ENCODE data around the gene ELF5.

DNA sequence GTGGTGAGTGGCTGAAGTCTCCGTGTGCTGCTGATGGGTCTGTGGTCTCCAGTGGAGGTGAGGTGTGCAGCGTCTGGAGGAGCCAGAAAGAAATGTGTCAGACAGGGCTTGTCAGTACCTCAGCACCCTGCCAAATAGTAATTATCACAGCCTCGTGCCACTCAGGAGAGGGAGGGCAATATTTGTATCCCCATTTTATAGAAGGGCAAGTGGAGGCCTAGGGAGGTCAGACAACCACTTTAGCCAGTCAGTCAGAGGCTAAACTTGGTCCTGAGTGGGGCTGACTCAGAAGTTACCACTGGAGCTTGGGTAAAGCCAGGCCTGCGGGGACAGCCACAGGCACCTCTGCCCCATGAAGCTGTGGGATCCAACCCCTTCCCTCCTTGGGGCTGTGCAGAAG, 11.5 kb upstream of the ELF5 start:
- TF ChIP-seq, protein P1, sequence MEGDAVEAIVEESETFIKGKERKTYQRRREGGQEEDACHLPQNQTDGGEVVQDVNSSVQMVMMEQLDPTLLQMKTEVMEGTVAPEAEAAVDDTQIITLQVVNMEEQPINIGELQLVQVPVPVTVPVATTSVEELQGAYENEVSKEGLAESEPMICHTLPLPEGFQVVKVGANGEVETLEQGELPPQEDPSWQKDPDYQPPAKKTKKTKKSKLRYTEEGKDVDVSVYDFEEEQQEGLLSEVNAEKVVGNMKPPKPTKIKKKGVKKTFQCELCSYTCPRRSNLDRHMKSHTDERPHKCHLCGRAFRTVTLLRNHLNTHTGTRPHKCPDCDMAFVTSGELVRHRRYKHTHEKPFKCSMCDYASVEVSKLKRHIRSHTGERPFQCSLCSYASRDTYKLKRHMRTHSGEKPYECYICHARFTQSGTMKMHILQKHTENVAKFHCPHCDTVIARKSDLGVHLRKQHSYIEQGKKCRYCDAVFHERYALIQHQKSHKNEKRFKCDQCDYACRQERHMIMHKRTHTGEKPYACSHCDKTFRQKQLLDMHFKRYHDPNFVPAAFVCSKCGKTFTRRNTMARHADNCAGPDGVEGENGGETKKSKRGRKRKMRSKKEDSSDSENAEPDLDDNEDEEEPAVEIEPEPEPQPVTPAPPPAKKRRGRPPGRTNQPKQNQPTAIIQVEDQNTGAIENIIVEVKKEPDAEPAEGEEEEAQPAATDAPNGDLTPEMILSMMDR (conservative IDR thresholded peaks at IDR 0.05 in 1 of 2, IDR thresholded peaks at IDR 0.05 in 1 of 2; ENCODE audit: low read depth in 1 of 2, low read length in 2 of 2): no peak
- no peak for TF ChIP-seq EZH2 (IDR thresholded peaks at IDR 0.05; ENCODE audit: low read length, missing control alignments)
